ENCODE measurements around the gene MSRB1. TPM values are rescaled to one million over a fixed set of nuclear protein-coding genes. Genes with fewer than 3 reads are reported as not detected.
A peak's percentile ranks its signal among the peaks of the same experiment; 100 is the strongest.

The MSRB1 gene
- total and polyA plus RNA-seq, 2 donors (not counting 3 experiments of a cell fraction or from before 2014, with no cell fraction given) = 25.0 to 42.1 TPM

GRCh38 chr16:1919327-1919998 lies 23.5 kb downstream of the MSRB1 start:
- Histone ChIP-seq H3K4me3 (replicated peaks in 1 of 3; ENCODE audit: insufficient read depth in 1 of 3, low read depth in 1 of 3, low read length in 3 of 3) (no peak overlapping the region), H3K9ac (replicated peaks; ENCODE audit: extremely low read depth, insufficient read depth, low read length) (no peak overlapping the region), H3K9me3 (replicated peaks; ENCODE audit: control insufficient read depth, insufficient read depth, low read length) (no peaks in the 10 kb centered on the region), H3K36me3 (ENCODE audit: control insufficient read depth in 2 of 2, extremely low read depth in 1 of 2, insufficient read depth in 2 of 2, low read length in 2 of 2) (no peaks in the 10 kb centered on the region), H3K27me3 (ENCODE audit: control insufficient read depth in 2 of 2, insufficient read depth in 2 of 2, low read length in 2 of 2) (peaks cover 44 to 51% of the 10 kb centered on the region in 2 experiments), H3K4me1 (ENCODE audit: control insufficient read depth, extremely low read depth, insufficient read depth, low read length) (no peaks in the 10 kb centered on the region), H2AFZ (ENCODE audit: low read depth, low read length) (no peak overlapping the region), H3K9me1 (replicated peaks; ENCODE audit: control insufficient read depth, extremely low read depth, insufficient read depth, low read length) (no peaks in the 10 kb centered on the region), H3K27ac (ENCODE audit: insufficient read depth, low read depth, low read length) (no peak overlapping the region), H3K4me2 (ENCODE audit: insufficient read depth, low read length) (no peak overlapping the region), H4K20me1 (replicated peaks; ENCODE audit: control insufficient read depth, extremely low read depth, insufficient read depth, low read length) (no peaks in the 10 kb centered on the region), H3K79me2 (ENCODE audit: control insufficient read depth, insufficient read depth, low read length) (no peaks in the 10 kb centered on the region)
- dilution Hi-C loops (cut with MboI; ENCODE audit: extremely low pct_ligation_motif_present, low sequenced_read_pairs) (no loop called here), intact Hi-C loops (cut with micrococcal nuclease) (loop anchor here (5.0 kb wide), 1 partner anchor 697 kb away; no protein-coding TSS in a partner anchor)
- ChIA-PET CTCF (interaction anchor here (0.6 kb wide), 1 partner anchor 1667 kb away, joined by 3 read pairs; no protein-coding TSS in a partner anchor), POLR2A (interaction anchor here (1.1 kb wide), 1 partner anchor 8 kb away, joined by 3 read pairs; no protein-coding TSS in a partner anchor)
- no TSS peak for BruUV-seq (replicated peaks)
- no peak for TF ChIP-seq MAX (IDR thresholded peaks at IDR 0.05; ENCODE audit: insufficient read depth, insufficient read length)
- peak; percentile 31 for TF ChIP-seq EZH2 (IDR thresholded peaks at IDR 0.05; ENCODE audit: borderline replicate concordance, low read depth, low read length, severe bottlenecking)
- FAIRE-seq = no peak
- DNase-seq (ENCODE audit: low read depth, low spot score) = no peak

- Histone ChIP-seq H3K27me3 (ENCODE audit: control insufficient read depth in 2 of 2, insufficient read depth in 2 of 2, low read length in 2 of 2) (peaks cover 44 to 47% of the 10 kb centered on the region in 2 experiments), H3K9ac (replicated peaks; ENCODE audit: extremely low read depth, insufficient read depth, low read length) (no peak within 1 kb of the TSS), H2AFZ (ENCODE audit: low read depth, low read length) (no peak within 1 kb of the TSS), H3K36me3 (ENCODE audit: control insufficient read depth in 2 of 2, extremely low read depth in 1 of 2, insufficient read depth in 2 of 2, low read length in 2 of 2) (no peaks in the 10 kb centered on the region), H3K4me3 (replicated peaks in 1 of 3; ENCODE audit: insufficient read depth in 1 of 3, low read depth in 1 of 3, low read length in 3 of 3) (no peak within 1 kb of the TSS), H4K20me1 (replicated peaks; ENCODE audit: control insufficient read depth, extremely low read depth, insufficient read depth, low read length) (no peaks in the 10 kb centered on the region), H3K9me1 (replicated peaks; ENCODE audit: control insufficient read depth, extremely low read depth, insufficient read depth, low read length) (no peaks in the 10 kb centered on the region), H3K27ac (ENCODE audit: insufficient read depth, low read depth, low read length) (no peak within 1 kb of the TSS), H3K9me3 (replicated peaks; ENCODE audit: control insufficient read depth, insufficient read depth, low read length) (no peaks in the 10 kb centered on the region), H3K4me2 (ENCODE audit: insufficient read depth, low read length) (no peak within 1 kb of the TSS), H3K4me1 (ENCODE audit: control insufficient read depth, extremely low read depth, insufficient read depth, low read length) (no peaks in the 10 kb centered on the region), H3K79me2 (ENCODE audit: control insufficient read depth, insufficient read depth, low read length) (no peaks in the 10 kb centered on the region)
- no TSS peak for BruUV-seq (replicated peaks)
- intact Hi-C loops (cut with micrococcal nuclease) = loop anchor here (5.0 kb wide), 1 partner anchor 696 kb away; no protein-coding TSS in a partner anchor
- DNase-seq (ENCODE audit: low read depth, low spot score) (no peak), FAIRE-seq (no peak)
- ChIA-PET POLR2A (interaction anchor here (1.1 kb wide), 1 partner anchor 9 kb away, joined by 3 read pairs; no protein-coding TSS in a partner anchor), CTCF (interaction anchor here (0.6 to 0.9 kb wide), 2 partner anchors 29 to 1666 kb away, joined by 3 read pairs; no protein-coding TSS in a partner anchor)
- no peak for TF ChIP-seq POLR2AphosphoS5 (IDR thresholded peaks at IDR 0.05; ENCODE audit: insufficient read depth, low read depth, low read length)
- TF ChIP-seq EZH2 (IDR thresholded peaks at IDR 0.05; ENCODE audit: borderline replicate concordance, low read depth, low read length, severe bottlenecking) = peak; percentile 54
- no peak for TF ChIP-seq CTCF (IDR thresholded peaks at IDR 0.05; ENCODE audit: extremely low read depth in 1 of 2, insufficient read depth in 1 of 2, low read depth in 1 of 2, low read length in 2 of 2)
- TF ChIP-seq MYC (IDR thresholded peaks at IDR 0.05; ENCODE audit: low read depth, low read length) = no peak
- TF ChIP-seq GATA2 (IDR thresholded peaks at IDR 0.05; ENCODE audit: insufficient read depth, insufficient read length, low read depth, low read length) = no peak
- dilution Hi-C loops (cut with MboI; ENCODE audit: extremely low pct_ligation_motif_present, low sequenced_read_pairs) = no loop called here
Measured at GRCh38 chr16:1918351-1919326, 24.4 kb downstream of the MSRB1 start, which contains the start of gene HS3ST6. Gene HS3ST6 (minus strand): TSS chr16:1918415. CDS start chr16:1918323, 92 bp downstream.

Data from endothelial cell of umbilical vein (primary cell).